ENCODE measurements around the gene SLC9A9.

SLC9A9 gene

GRCh38 chr3:143843587-143843986, 4.7 kb downstream of the SLC9A9 start:
- DNase-seq (ENCODE audit: low read depth) = no peak

- no peak for DNase-seq (ENCODE audit: low read depth)
These were observed 7.6 kb downstream of the SLC9A9 start for GRCh38 chr3:143840636-143841035.

GRCh38 chr3:143839980-143840379, 8.3 kb downstream of the SLC9A9 start:
- no peak for DNase-seq (ENCODE audit: low read depth)

GRCh38 chr3:143837076-143837475, 11.2 kb downstream of the SLC9A9 start:
- DNase-seq (ENCODE audit: low read depth) = no peak

GRCh38 chr3:143835312-143835711, 13.0 kb downstream of the SLC9A9 start:
- DNase-seq (ENCODE audit: low read depth) = no peak

GRCh38 chr3:143832433-143832832, 15.8 kb downstream of the SLC9A9 start:
- DNase-seq (ENCODE audit: low read depth) = no peak

GRCh38 chr3:143831994-143832393, 16.3 kb downstream of the SLC9A9 start:
- no peak for DNase-seq (ENCODE audit: low read depth)

- DNase-seq (ENCODE audit: low read depth) = no peak
These were observed 17.1 kb downstream of the SLC9A9 start for GRCh38 chr3:143831208-143831607.

GRCh38 chr3:143830786-143831185, 17.5 kb downstream of the SLC9A9 start:
- no peak for DNase-seq (ENCODE audit: low read depth)

GRCh38 chr3:143830063-143830462, 18.2 kb downstream of the SLC9A9 start:
- no peak for DNase-seq (ENCODE audit: low read depth)

GRCh38 chr3:143827425-143827824, 20.8 kb downstream of the SLC9A9 start:
- DNase-seq (ENCODE audit: low read depth) = no peak

GRCh38 chr3:143826296-143826695, 22.0 kb downstream of the SLC9A9 start:
- DNase-seq (ENCODE audit: low read depth) = no peak

GRCh38 chr3:143825513-143825912, 22.8 kb downstream of the SLC9A9 start:
- DNase-seq (ENCODE audit: low read depth) = no peak

- no peak for DNase-seq (ENCODE audit: low read depth)
These were observed 23.4 kb downstream of the SLC9A9 start for GRCh38 chr3:143824735-143825385.

- DNase-seq (ENCODE audit: low read depth) = no peak
These were observed 25.5 kb downstream of the SLC9A9 start for GRCh38 chr3:143822798-143823197.

- no peak for DNase-seq (ENCODE audit: low read depth)
These were observed 25.9 kb downstream of the SLC9A9 start for GRCh38 chr3:143822374-143822773.

GRCh38 chr3:143821862-143822261, 26.4 kb downstream of the SLC9A9 start:
- DNase-seq (ENCODE audit: low read depth) = no peak

- DNase-seq (ENCODE audit: low read depth) = no peak
These were observed 27.6 kb downstream of the SLC9A9 start for GRCh38 chr3:143820466-143821221.

- DNase-seq (ENCODE audit: low read depth) = no peak
These were observed 28.4 kb downstream of the SLC9A9 start for GRCh38 chr3:143819890-143820289.

- no peak for DNase-seq (ENCODE audit: low read depth)
These were observed 33.8 kb downstream of the SLC9A9 start for GRCh38 chr3:143814443-143814889.

- no peak for DNase-seq (ENCODE audit: low read depth)
These were observed 35.8 kb downstream of the SLC9A9 start for GRCh38 chr3:143812481-143812880.

GRCh38 chr3:143811602-143812001, 36.7 kb downstream of the SLC9A9 start:
- DNase-seq (ENCODE audit: low read depth) = no peak

GRCh38 chr3:143810953-143811265, 37.4 kb downstream of the SLC9A9 start:
- no peak for DNase-seq (ENCODE audit: low read depth)
